ENCODE measurements around the gene RPP30.

- TF ChIP-seq CTCF (IDR thresholded peaks at IDR 0.05) (no peak), POLR2A (IDR thresholded peaks at IDR 0.05) (no peak)
Measured at GRCh38 chr10:90879062-90879461, 7.3 kb downstream of the RPP30 start.

All from right lobe of liver (tissue), 4 donors.